HG02588 (cell line): ENCODE results near the gene ZMIZ1.

Experiments used
- ATAC-seq: cut with Tn5 transposase; IDR thresholded peaks from one replicate; pipeline ENCODE4 v1.9.1; 2021; ENCODE audit warnings: mild to moderate bottlenecking, moderate library complexity; ENCODE audit not compliant: unreplicated experiment

ZMIZ1 gene

DNA sequence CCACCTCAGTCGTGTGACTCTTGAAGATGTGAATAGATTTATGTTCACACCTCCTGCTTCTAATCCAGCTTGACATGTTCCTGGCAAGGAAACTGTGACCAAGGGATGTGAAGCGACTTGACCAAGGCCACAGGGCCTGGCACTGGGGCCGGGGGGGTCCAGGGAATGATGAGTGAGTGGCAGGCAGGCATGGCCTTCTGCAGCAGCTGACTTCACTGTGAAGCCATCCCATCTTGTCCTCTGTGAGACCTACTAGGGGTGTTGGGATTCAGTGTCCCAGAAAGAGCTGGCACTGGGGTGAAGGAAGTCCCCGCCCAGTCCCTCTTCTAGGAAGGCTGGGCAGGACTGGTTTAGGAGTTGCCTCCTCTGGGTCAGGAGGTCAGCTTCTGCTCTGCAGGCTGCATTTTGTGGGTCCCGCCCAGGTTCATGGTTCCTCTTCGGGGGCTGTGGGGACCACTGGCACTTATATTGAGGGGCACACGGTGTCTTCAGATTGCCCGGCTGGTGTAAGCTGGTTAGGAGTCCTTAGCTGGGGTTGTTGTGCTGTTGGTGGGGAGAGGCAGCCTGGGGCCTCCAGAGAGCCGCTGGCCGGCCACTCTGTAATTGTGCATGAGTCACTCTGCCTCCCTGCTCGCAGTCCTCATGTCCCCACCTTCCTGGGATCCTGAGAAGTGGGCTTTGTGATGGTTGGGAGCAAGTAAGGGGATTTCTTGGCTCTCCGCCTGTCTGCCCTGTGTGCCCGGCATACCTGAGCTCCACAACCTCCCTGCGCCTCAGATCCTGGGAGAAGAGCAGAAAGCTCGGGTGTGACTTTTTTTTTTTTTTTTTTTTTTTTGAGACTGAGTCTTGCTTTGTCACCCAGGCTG is 11.0 kb downstream of the ZMIZ1 start:
- no peak for ATAC-seq

- no peak for ATAC-seq
These were observed 12.7 kb downstream of the ZMIZ1 start for GRCh38 chr10:79081353-79082034.

DNA sequence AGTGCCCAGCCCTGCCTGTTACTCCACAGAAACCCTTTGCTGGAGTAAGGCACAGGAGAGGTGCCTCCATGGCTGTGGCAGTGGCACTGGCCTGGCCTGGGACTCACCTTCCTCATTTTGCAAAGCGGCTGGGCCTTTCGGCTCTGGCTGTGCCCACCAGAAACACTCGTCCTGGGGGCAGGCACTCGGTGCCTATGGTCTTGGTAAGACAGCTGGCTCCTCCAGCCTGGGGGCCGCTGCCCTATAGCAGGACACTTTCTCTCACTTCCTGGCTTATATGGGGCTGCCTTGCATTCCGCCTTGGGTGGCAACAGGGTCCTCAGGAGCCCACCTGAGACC is 13.2 kb downstream of the ZMIZ1 start:
- no peak for ATAC-seq

DNA sequence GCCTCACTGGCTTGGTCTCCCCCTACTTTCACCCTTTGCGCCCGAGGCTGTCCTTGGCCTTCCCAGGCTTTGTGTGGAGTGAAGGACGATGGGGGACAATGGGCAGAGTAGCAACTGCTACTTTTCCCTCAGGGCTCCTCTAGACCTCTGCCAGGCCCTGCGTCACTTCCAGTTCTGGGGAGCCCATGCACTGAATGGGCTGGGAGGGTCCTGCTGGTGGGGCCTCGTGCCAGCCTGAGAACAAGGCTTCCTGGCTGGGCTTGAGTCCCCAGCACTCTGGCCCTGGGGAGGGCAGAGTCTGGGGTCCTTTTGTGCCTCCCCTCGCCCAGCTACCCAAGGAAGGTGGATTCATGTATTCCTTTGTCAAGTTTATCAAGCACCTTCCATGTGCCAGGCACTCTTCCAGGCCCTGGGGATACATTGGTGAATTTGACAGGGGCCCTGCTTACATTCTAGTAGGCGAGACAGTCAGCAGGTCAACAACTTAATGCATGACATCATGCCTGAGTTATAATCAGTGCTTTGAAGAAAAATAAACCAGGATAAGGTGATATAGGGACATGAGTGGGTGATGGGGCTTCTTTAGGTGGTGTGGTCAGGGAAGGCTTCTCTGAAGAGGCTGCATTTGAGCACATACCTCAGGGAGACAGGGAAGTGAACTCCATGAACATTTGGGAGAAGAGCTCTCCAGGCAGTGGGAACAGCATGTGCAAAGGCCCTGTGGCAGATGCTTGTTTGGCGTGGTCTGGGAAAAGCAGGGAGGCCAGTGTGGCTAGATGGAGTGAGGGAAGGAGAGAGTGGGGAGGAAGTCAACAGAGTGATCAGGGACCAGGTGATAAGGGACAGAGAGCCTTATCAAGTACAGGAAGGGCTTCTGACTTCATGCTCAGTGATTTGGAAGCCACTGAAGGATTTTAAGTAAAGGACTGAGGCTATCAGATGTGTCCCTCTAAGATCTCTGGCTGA is 14.1 kb downstream of the ZMIZ1 start:
- no peak for ATAC-seq

GRCh38 chr10:79084012-79084971 is 15.5 kb downstream of the ZMIZ1 start:
- ATAC-seq, result no peak

DNA sequence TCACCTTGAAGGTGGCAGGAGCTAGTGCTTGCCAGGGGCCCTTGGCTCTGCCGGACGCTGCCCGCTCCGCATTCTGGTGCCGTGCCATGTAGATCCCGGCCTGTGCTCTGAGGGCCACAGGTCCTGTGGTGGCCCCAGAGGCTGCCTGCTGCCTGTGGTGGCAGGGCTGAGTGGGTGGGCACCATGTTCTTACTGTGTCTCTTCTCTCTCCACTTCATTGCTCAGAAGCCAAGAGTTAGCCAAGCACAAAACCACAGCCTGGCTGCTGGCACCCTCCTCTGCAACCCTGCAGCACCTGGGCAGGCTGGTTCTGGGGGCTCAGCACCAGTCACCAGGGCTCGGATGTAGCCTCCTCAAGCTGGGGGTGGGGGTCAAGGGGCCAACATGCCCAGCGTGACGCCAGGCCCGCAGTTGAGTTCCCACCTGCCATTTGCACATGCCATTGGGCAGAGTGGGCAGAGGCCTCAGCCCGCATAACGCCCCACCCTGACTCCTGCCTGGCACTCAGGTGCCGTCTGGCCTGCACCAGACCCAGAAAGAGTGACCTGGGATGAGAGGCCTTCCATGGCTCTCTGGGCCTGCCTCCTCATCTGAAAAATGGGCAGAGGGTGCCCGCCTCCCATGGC is 16.3 kb downstream of the ZMIZ1 start:
- ATAC-seq, result no peak

- ATAC-seq, result no peak
These were observed 18.1 kb downstream of the ZMIZ1 start for GRCh38 chr10:79086822-79087221.

DNA sequence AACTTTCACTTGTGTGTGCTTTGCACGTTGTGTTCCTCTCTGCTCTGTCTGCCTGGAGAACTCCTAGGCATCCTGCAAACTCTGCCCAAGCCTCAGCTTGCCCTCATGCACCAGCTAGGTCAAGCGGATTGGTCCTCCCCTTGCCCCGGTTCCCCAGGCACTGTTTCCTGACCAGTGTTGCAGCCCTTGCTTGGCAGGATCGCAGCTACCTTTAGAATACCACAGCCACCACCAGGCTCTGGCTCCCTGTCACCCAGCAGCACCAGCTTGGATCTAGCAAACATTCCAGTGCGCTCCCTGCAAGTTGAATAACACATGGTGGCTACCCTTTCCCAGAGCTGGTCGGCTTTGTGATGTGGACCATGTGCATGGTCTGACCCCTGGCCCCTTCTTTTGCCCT is 19.0 kb downstream of the ZMIZ1 start:
- no peak for ATAC-seq

DNA sequence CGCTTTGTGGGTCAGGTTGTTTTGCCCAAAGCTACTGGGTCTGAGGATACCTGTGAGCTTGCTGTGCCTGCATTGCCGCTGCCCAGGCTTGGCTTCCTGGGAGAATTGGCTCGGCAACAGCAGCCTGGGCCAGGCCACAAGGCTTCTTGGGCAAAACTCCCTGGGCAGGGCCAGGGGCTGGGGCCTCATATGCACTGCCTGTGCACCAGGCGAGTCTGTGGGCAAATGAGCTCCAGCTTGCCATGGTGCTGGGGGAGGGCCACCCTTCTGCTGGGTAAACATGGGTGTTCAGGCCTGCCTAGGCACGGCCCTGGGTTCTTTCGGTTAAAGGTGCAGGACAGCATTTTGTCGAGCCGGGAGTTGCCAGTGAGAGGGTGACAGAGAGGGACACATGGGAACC is 19.4 kb downstream of the ZMIZ1 start:
- no peak for ATAC-seq

- ATAC-seq, result no peak
These were observed 20.0 kb downstream of the ZMIZ1 start for GRCh38 chr10:79088613-79089355.

- ATAC-seq, result no peak
These were observed 20.9 kb downstream of the ZMIZ1 start for GRCh38 chr10:79089632-79090031.

GRCh38 chr10:79090134-79090803 is 21.5 kb downstream of the ZMIZ1 start:
- no peak for ATAC-seq

GRCh38 chr10:79092292-79092896 is 23.6 kb downstream of the ZMIZ1 start:
- ATAC-seq, result no peak

- ATAC-seq, result no peak
These were observed 25.1 kb downstream of the ZMIZ1 start for GRCh38 chr10:79093658-79094411.

- ATAC-seq, result no peak
These were observed 25.8 kb downstream of the ZMIZ1 start for GRCh38 chr10:79094412-79095175.

DNA sequence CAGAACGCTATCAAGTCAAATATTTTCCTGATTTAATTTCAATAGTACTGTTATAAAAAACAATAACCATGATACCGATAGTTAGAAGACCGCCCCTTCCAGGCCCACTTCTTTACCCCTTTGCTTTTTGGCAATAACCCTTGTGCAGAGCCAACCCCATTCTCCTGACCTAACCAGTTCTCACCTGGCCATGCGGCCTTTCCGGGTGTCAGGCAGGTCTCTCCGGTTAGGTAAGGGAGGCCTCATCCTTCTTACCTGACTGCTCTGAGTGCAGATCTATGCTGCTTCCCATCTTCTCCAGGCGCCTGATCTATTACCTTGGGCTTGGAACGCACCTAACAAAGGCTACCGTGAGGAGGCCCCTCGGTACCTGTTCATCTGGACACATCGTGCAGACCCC is 26.6 kb downstream of the ZMIZ1 start:
- ATAC-seq, result no peak

GRCh38 chr10:79096514-79096913 is 27.7 kb downstream of the ZMIZ1 start:
- no peak for ATAC-seq
